ENCODE results near the gene SYK.
A peak's percentile ranks its signal among the peaks of the same experiment; 100 is the strongest.
"Not testable (repeated sequence)": the region's sequence is repeated elsewhere in the genome, so short reads cannot be mapped to it uniquely, and the experiment has no call there.

Gene SYK

DNA sequence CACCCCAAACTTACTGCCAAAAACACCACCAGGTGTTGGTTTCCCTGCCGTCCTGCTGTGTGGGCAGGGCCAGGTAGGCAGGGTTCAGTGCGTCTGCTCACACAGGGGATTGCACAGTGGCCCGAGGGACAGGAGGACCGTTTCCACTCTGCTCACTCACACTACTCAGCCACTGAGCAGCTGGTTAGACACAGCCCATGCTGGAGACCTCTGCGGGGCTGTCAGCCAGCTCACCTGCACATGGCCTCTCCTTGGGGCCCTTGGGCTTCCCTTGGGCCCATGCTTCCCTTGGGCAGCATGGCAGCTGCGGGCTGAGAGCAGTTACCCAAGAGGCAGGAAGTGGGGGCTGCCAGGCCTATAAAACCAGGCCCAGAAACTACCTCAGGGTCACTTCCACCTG, 79.0 kb downstream of the SYK start:
- no peak for DNase-seq (ENCODE audit: low spot score)

DNA sequence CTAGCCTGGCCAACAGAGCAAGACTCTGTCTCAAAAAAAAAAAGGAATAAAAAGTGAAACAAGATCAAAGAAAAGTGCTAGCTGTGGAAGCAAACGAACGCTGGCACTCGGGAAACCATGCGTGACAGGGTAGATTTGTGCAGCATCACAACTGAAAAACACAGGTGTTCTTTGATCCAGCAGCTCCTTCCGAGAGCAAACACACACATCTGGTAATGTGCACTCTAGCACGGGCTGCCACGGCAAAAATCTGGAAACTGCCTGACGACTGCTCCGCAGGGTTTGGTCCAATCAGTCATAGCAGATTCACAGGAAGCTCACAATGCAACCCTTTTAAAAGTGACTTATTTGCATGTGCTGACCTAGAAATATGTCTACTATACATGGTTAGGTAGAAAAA, 80.0 kb downstream of the SYK start:
- DNase-seq (ENCODE audit: low spot score) = no peak

DNA sequence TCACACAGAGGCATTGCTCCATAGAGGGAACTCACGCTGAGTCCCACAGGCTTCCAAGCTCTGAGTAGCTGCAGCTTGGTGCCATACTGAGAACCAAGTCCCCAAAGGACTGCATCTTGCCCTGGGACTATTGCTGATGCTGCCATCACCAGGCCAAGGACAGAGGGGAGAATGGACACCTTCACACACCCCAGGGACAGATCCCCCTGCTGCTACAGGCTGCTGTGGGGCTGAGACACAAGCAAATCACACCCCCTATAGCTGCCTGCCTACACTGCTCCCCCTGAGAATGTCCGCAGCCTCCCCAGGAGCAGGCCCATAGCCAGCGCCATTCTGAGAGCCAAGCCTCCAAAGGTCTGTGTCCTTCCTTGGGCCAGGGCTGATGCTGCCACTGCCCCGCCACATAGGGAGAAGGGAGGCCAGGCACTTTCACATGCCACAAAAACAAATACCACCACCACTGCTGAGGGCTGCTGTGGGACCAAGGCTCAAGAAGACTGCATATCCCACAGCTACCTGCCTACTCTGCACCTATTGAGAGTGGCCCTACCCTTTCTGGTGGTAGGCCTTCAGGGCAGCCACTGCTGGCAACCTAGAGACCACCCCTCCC, 81.5 kb downstream of the SYK start:
- no peak for DNase-seq (ENCODE audit: low spot score)

DNA sequence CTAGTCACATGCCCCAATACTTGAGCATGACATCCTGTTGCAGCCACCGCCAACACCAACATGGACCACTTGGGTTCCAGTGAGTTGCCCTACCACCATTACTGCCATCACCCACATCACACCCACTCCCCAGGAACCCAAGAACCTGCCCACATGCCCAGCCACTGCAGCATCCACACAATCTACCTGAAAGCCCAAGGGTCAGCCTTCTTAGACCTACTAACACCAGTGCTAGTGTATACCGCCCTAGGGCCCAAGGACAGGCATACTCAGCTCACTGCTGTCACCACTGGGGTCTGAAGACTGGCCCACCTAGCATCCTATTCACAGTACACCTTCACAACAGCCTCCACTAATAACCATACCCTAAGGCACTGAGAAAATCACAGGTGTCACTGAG, 82.0 kb downstream of the SYK start:
- no peak for DNase-seq (ENCODE audit: low spot score)

DNA sequence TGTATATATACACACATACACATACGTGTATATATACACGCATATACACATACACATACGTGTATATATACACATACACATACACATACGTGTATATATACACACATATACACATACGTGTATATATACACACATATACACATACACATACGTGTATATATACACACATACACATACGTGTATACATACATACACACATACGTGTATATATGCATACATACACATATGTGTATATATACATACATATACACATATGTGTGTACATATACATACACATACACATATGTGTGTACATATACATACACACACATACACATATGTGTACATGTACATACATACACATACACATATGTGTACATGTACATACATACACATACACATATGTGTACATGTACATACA, 82.6 kb downstream of the SYK start:
- no peak for DNase-seq (ENCODE audit: low spot score)

DNA sequence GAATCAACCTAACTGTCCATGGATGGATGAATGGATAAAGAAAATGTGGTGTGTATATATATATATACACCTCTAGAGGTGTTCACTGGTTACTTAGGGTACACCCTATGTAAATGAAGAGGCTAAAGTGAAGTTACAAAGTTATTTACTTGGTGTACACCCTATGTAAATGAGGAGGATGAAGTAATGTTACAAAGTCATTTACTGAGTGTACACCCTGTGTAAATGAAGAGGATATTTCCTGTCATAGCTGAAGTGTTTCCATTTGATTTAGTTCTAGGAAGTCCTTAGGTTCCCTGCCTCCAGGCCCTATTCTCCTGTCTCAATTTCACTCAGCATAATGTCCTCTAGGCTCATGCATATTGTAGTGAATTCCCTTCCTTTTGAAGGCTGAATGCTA, 85.2 kb downstream of the SYK start:
- DNase-seq (ENCODE audit: low spot score) = not testable (repeated sequence)

DNA sequence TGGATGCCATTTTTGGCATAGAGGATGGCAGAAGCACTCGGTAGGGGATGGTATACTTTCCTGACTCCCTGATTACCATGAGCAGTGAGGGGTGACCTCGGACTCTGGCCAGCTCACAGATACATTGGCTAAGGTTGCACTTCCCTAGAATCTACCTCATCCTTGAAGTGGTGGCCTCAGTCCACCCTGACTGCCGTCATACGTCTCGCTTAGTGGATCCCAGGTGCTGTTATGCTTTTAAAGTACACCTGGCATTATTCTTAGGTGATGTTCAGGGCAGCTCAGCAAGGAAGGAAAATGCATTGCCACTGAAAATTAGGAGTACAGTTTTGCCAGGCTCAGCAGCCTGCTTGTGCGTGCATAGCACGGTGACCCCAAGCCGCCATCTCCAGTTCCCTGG, 87.3 kb downstream of the SYK start:
- DNase-seq (ENCODE audit: low spot score) = no peak

DNA sequence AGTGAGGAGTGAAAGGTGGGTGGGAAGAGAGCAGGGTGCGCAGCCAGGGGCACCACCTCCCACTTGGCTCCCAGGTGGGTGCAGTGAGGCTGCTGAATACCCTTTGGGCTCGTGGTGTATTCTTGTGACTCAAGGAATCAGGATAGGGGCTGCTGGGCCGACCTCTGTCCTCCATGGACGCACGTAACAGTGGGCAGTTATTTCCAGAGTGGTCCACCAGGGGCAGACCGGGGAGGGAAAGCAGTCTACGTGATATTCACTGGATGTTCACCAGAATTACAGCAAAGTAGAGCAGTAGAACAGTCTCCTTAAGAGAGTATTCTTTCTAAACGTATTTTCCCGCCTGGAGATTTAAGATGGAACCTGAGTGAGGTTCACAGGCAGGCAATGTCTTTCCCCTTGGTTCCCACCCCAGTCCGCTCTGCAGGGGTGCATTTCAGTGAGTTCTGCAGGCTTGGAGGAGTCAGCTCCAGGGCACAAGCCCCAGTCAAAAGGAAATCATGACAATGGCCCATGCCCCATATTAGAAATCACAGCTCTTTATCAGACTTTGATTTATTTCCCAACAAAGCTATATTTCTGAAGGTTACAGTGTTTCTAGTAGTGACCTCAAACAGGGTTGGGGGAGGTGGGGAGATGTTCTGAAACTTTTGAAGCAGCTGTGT, 88.7 kb downstream of the SYK start:
- no peak for DNase-seq (ENCODE audit: low spot score)

DNA sequence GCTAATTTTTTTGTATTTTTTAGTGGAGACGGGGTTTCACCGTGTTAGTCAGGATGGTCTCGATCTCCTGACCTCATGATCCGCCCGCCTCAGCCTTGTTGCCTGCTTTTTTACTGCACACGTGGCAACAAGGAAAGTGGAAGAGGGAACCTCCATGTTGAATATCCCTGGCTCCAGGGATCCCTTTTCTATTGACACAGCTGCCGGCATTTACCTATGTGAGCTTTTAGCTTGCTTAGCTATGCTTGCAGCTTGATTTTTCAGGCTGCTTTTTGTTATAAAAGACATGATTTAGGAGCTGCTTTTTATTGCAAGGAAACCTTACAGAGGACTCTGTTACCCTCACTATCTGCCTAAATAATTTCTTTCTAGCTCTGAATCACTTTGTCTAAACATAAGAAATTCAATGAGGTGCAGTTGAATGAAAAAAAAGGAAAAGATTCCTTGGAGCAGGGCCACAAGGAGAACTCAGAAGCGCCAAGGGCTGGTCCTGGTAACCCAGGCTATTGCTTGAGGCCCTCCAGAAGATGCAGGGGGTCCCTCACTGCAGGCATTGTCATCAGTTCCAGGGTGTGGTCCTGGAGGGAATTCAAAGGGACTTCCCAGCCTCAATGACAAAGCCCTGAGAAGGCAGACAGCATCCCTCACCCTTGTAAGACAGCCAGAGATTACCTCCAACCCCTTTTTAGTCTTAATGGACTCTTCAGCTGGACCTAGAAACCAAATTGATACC, 89.9 kb downstream of the SYK start:
- no peak for DNase-seq (ENCODE audit: low spot score)

DNA sequence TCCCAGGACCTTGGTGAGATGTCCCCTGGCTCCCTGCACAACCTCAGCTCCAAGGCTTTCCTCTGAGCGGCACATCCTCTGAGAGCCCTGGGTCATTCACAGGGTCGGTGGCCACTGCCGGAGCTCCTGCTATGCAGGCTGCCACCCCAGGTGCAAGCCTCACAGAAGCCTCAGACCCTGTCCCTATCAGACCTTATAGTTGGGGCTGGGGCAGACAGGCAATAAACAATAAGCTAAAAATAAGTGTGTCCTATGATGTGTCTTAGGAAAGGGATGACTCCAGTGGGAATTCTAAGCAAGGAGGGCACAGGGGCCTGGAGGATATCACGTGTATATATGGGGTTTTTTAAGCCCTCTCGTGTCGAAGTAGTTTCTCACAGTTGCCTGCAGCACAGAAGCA, 91.3 kb downstream of the SYK start:
- DNase-seq (ENCODE audit: low spot score) = no peak

DNA sequence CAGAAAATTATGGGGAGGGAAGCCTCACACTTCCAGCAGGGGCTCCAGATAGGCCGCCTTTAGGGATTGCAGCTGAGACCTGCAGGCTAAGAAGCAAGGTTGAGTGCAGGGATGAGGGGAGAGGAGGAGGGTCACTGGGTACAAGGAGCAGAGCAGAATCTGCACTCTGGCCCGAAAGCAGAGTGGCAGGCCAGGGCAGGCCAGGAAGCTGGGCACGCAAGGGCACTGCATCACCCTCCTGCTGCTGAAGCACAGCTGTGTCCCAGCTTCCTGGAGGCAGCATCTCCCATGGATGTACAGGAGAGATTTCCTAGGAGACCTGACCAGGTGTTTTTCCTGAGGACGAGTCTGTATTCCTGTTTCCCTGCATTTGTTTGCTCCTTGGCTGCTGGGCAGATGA, 92.1 kb downstream of the SYK start:
- no peak for DNase-seq (ENCODE audit: low spot score)

DNA sequence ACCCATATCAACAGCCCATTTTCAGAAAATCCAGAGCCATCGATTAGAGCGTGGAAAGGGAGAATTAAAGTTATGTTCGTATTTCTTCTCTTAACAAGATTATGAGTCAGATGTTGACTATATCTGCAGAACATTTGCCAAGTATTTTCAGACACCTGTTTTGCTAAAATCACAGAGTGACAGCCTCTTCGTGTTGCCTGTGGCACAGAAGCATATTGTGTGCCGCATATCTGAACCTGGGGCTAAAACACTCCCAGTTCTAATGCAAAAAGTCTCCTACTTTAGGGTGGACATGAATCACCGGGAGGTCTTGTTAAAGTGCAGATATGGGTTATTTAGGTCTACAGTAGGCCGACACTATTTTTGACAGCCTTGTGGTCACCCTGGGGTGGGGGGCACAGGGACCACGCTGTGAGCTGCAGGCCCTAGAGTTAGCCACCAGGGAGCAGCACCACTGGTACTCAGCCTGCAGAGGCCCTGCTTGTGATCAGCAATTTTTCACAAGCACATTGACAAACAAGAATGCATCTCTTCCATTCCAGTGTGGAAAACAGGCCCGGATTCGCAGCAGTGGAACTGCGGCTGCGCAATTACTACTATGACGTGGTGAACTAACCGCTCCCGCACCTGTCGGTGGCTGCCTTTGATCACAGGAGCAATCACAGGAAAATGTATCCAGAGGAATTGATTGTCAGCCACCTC, 93.5 kb downstream of the SYK start:
- peak; percentile 32 for DNase-seq (ENCODE audit: low spot score)

DNA sequence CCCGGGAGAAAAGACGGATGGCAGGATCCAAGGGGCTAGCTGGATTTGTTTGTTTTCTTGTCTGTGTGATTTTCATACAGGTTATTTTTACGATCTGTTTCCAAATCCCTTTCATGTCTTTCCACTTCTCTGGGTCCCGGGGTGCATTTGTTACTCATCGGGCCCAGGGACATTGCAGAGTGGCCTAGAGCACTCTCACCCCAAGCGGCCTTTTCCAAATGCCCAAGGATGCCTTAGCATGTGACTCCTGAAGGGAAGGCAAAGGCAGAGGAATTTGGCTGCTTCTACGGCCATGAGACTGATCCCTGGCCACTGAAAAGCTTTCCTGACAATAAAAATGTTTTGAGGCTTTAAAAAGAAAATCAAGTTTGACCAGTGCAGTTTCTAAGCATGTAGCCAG, 94.2 kb downstream of the SYK start:
- no peak for DNase-seq (ENCODE audit: low spot score)

DNA sequence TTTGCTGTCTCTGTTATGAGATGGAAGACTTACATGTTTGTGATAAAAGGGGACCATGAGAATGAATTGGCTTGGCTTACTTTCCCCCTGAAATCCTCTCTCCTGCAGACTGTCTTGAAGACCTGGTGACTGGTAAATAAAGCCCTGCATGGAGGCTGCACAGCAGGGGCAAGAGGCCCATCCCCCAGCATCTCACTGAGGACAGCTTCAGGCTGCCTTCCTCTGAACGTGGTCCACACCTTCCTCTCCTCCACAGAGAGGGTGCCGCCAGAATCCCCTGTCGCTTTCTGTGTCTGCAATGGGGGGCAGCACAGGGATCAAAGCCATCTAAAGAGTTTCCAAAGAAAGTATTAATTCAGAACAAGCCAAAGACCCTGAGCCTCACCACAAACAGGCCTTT, 94.6 kb downstream of the SYK start:
- DNase-seq (ENCODE audit: low spot score) = no peak

DNA sequence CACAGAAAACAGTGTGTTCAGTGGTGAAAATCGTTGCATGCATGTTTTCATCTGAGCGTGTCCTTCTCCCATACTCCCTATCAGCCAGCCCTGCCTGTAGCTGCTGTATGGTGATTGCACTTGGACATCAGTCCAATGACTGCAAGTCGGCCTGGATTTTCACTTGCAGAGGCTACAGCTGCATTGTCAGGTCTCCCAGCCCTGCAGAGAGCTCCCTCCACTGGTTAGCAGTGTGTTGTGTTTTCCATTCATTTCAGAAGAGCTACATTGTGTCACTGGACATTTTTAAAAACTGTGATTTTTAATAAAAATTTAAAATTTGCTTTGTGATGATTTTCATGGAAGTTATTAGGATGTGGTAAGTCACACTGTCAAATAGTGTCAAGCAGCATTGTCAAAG, 96.6 kb downstream of the SYK start:
- DNase-seq (ENCODE audit: low spot score) = no peak

DNA sequence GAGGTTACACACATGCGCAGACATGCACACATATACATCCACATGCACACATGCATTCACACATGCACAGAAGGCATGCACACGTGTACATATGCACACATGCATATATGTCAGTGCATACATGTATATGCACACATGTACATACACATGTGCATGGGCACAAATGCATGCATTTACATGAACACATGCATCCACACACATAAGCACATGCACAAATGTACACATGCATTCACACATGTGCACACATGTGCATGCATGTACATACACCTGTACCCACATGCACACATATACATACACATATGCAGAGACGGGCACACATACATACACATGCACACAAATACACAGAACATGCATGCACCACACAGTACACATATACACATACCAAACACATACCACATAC, 97.7 kb downstream of the SYK start:
- DNase-seq (ENCODE audit: low spot score) = no peak

DNA sequence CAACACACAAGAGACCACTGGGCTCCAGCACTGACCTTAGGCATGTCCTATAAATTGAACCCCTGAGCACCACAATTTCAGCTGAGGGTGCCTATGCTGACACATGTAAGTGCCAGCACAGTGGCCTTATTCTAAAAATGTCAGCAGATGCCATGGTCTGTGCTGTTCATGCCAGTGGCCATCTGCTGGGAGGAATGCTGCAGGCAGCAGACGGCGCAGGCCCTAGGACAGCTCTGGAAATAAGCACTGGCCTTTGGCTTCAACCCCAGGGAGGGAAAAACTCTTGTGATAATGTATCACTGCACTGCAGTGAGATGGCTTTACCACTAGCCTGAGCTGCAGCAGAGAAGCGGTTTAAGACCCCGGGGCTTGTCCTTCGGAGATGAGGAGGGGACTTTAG, 98.5 kb downstream of the SYK start:
- DNase-seq (ENCODE audit: low spot score) = peak; percentile 48

DNA sequence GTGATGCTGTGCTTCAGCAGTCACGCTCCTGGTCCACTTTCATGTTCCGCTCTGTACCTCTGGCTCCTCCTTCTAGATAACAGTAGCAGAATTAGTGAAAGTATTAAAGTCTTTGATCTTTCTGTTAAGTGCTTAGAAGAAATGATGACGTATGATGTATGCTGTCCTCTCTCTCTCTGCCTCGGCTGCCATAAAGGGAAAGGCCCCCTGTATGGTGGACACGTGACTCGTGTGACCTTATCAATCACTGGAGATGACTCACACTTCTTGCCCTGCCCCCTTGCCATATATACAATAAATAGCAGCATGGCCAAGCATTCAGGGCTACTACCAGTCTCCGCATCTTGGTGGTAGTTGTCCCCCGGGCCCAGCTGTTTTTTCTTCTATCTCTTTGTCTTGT, 100.3 kb downstream of the SYK start:
- no peak for DNase-seq (ENCODE audit: low spot score)

DNA sequence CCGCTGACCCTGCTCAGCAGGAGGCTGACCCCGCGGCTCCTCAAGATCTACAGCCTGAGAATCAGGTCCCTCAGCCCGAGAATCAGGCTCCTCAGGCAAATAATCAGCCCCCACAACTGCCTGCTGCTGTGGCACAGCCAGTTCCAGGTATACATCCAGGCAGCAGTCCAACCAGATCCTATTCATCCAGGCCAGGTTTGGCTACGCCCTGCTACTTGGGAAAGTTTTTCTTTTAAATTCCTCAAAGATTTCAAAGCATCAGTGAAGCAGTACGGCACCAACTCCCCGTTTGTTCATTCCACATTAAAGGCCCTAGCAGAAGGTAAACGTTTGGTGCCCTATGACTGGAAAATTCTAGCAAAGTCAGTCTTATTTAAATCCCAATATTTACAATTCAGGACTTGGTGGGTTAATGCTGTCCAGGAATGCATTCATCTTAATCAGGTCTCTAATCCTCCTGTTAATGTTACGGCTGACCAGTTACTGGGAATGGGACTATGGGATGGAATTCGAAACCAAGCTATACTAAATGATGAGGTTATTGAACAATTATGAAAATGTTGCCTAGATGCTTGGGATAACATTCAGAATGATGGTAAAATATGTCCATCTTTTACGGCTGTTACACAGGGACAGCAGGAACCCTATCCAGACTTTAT, 102.3 kb downstream of the SYK start:
- DNase-seq (ENCODE audit: low spot score) = no peak

DNA sequence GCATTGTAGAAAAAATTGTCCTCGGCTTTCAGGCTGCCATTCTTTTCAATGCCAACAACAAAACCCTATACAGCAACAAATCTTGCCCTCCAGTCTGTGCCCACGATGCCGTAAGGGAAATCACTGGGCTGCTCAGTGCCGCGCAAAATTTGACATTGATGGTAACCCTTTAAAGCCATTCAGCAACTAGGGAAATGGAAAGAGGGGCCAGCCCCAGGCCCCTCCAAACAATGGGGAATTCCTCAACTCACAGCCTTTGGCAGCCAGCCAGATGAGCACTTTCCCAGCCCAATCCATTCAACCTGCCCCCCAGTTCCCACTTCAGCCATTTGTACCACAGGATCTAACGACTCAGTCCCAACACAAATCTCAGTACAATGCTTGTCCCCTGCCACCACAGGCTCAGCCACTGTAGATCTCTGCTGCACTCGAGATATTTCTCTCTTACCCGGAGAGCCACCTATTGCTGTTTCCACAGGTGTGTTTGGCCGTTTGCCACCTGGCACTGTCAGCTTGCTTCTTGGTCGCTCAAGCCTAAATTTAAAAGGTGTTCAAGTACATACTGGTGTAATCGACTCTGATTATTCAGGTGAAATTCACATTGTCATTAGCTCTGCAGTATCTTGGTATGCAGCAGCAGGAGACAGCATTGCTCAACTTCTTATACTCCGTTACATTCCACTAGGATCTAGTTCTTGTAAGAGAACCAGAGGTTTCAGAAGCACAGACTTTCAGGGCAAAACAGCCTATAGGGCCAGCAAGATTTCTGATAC, 103.3 kb downstream of the SYK start:
- DNase-seq (ENCODE audit: low spot score) = no peak

DNA sequence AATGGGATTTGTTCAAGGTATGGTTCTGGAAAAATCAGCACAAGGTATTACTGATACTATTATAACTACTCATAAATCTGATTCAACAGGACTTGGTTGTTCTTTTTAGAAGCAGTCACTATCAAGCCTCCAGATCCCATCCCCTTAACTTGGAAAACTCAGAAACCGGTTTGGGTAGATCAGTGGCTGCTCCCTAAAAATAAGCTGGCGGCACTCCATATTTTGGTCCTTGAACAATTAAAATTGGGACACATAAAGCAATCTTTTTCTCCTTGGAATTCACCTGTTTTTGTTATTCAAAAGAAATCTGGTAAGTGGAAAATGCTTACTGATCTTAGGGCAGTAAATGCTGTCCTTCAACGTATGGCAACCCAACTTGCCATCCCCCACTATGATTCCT, 104.2 kb downstream of the SYK start:
- no peak for DNase-seq (ENCODE audit: low spot score)

Data from AG08396 (cell line).